H9 (cell line): Measurements from ENCODE around the gene NEXN. TPM values are rescaled to one million over a fixed set of nuclear protein-coding genes. Genes with fewer than 3 reads are reported as not detected.
A peak's percentile ranks its signal among the peaks of the same experiment; 100 is the strongest.

ENCODE experiments used
- DNase-seq: peaks from one replicate; pipeline ENCODE4 v3.0.0-alpha.2; 2017
- H2AFZ ChIP-seq: one replicate; pipeline ENCODE4 v1.6.1; 2013; ENCODE audit warnings: mild to moderate bottlenecking, low read length, control low read depth, moderate library complexity
- H2AK5ac ChIP-seq: 2 replicates; pipeline ENCODE4 v1.6.1; 2013; ENCODE audit warnings: low read length, control low read depth, mixed read lengths; ENCODE audit not compliant: insufficient read length
- H2BK120ac ChIP-seq: one replicate; pipeline ENCODE4 v1.6.1; 2013; ENCODE audit warnings: low read depth, mild to moderate bottlenecking, low read length, control low read depth, inconsistent platforms; ENCODE audit not compliant: poor library complexity, severe bottlenecking
- H2BK12ac ChIP-seq: 2 replicates; pipeline ENCODE4 v1.6.1; 2013; ENCODE audit warnings: low read length, control low read depth, mixed read lengths, low read depth; ENCODE audit not compliant: insufficient read length
- H2BK15ac ChIP-seq: 2 replicates; pipeline ENCODE4 v1.6.1; 2013; ENCODE audit warnings: low read depth, low read length, control low read depth
- H2BK20ac ChIP-seq: one replicate; pipeline ENCODE4 v1.6.1; 2013; ENCODE audit warnings: low read depth, mild to moderate bottlenecking, low read length, control low read depth, inconsistent platforms; ENCODE audit not compliant: poor library complexity, severe bottlenecking
- H2BK5ac ChIP-seq: 2 replicates; pipeline ENCODE4 v1.6.1; 2013; ENCODE audit warnings: low read length, control low read depth, mixed read lengths; ENCODE audit not compliant: insufficient read length
- H3K14ac ChIP-seq: 2 replicates; pipeline ENCODE4 v1.6.1; 2013; ENCODE audit warnings: low read length, control low read depth; ENCODE audit not compliant: insufficient read depth
- H3K18ac ChIP-seq: 2 replicates; pipeline ENCODE4 v1.6.1; 2013; ENCODE audit warnings: low read depth, mild to moderate bottlenecking, mixed read lengths, low read length, control low read depth; ENCODE audit not compliant: insufficient read length
- H3K23ac ChIP-seq: 2 replicates; pipeline ENCODE4 v1.6.1; 2013; ENCODE audit warnings: low read length, control low read depth, mixed read lengths, low read depth; ENCODE audit not compliant: insufficient read length
- H3K23me2 ChIP-seq: 2 replicates; pipeline ENCODE4 v1.6.1; 2013; ENCODE audit warnings: low read depth, mild to moderate bottlenecking, mixed read lengths, low read length, control low read depth; ENCODE audit not compliant: insufficient read length, poor library complexity, severe bottlenecking
- H3K27ac ChIP-seq: 2 replicates; pipeline ENCODE4 v1.5.1; 2013; ENCODE audit warnings: low read length, control low read depth, mixed read lengths, low read depth; ENCODE audit not compliant: insufficient read length
- H3K27me3 ChIP-seq: 2 replicates; pipeline ENCODE4 v1.6.1; 2013; ENCODE audit warnings: low read length, control low read depth, inconsistent platforms; ENCODE audit not compliant: insufficient read depth
- H3K4ac ChIP-seq: 2 replicates; pipeline ENCODE4 v1.6.1; 2013; ENCODE audit warnings: low read depth, mild to moderate bottlenecking, control low read depth, inconsistent platforms, low read length, moderate library complexity
- H3K4me1 ChIP-seq: 2 replicates; pipeline ENCODE4 v1.6.1; 2013; ENCODE audit warnings: low read length, control low read depth, inconsistent platforms; ENCODE audit not compliant: insufficient read depth
- H3K4me2 ChIP-seq: 2 replicates; pipeline ENCODE4 v1.6.1; 2013; ENCODE audit warnings: low read length, control low read depth, mixed read lengths; ENCODE audit not compliant: insufficient read length, insufficient read depth
- H3K56ac ChIP-seq: 2 replicates; pipeline ENCODE4 v1.6.1; 2013; ENCODE audit warnings: low read depth, mild to moderate bottlenecking, mixed read lengths, low read length, control low read depth; ENCODE audit not compliant: insufficient read length
- H3K79me1 ChIP-seq: 2 replicates; pipeline ENCODE4 v1.6.1; 2013; ENCODE audit warnings: low read depth, mild to moderate bottlenecking, moderate library complexity, low read length, control low read depth, inconsistent platforms; ENCODE audit not compliant: insufficient read depth, poor library complexity, severe bottlenecking
- H3K79me2 ChIP-seq: 2 replicates; pipeline ENCODE4 v1.6.1; 2013; ENCODE audit warnings: low read length, control low read depth, inconsistent platforms; ENCODE audit not compliant: insufficient read depth
- H3K9ac ChIP-seq: 2 replicates; pipeline ENCODE4 v1.6.1; 2013; ENCODE audit warnings: low read length, control low read depth, mixed read lengths; ENCODE audit not compliant: insufficient read length; ENCODE audit errors: extremely low read depth
- H3K9me3 ChIP-seq: one replicate; pipeline ENCODE4 v1.6.1; 2013; ENCODE audit warnings: low read depth, low read length, inconsistent platforms; ENCODE audit not compliant: control insufficient read depth
- H3T11ph ChIP-seq: one replicate; pipeline ENCODE4 v1.6.1; 2013; ENCODE audit warnings: mild to moderate bottlenecking, low read length, control low read depth, inconsistent platforms
- H4K20me1 ChIP-seq: one replicate; pipeline ENCODE4 v1.6.1; 2013; ENCODE audit not compliant: control insufficient read depth, insufficient read length, insufficient read depth
- H4K5ac ChIP-seq: 2 replicates; pipeline ENCODE4 v1.6.1; 2013; ENCODE audit warnings: low read depth, mild to moderate bottlenecking, mixed read lengths, low read length, control low read depth; ENCODE audit not compliant: insufficient read length
- H4K8ac ChIP-seq: replicated peaks from 2 replicates; pipeline ENCODE4 v1.6.1; 2013; ENCODE audit warnings: low read length, control low read depth, mixed read lengths, low read depth; ENCODE audit not compliant: insufficient read length
- H4K91ac ChIP-seq: 2 replicates; pipeline ENCODE4 v1.6.1; 2013; ENCODE audit warnings: low read depth, mild to moderate bottlenecking, moderate library complexity, mixed read lengths, low read length, control low read depth; ENCODE audit not compliant: insufficient read length
- H3K27ac Mint-ChIP-seq, 3 experiments: 2 replicates in 2 of 3; 3 replicates in 1 of 3; pipeline ENCODE4 v1.8.0; 2020 to 2021; ENCODE audit warnings: mixed read lengths in 3 of 3, mild to moderate bottlenecking in 1 of 3, moderate library complexity in 1 of 3
- H3K27me3 Mint-ChIP-seq: 2 replicates; pipeline ENCODE4 v1.8.0; 2021; ENCODE audit warnings: low read depth, mild to moderate bottlenecking, moderate library complexity, mixed read lengths
- H3K36me3 Mint-ChIP-seq, 3 experiments: 2 replicates in 2 of 3; 3 replicates in 1 of 3; pipeline ENCODE4 v1.8.0; 2020 to 2021; ENCODE audit warnings: low read depth in 3 of 3, mixed read lengths in 3 of 3; ENCODE audit not compliant: insufficient read depth in 1 of 3
- H3K4me1 Mint-ChIP-seq, 2 experiments: 2 replicates each; pipeline ENCODE4 v1.8.0; 2020; ENCODE audit warnings: mixed read lengths in 2 of 2
- H3K4me3 Mint-ChIP-seq, 2 experiments: 2 replicates in 1 of 2; 3 replicates in 1 of 2; pipeline ENCODE4 v1.8.0; 2020 to 2021; ENCODE audit warnings: mild to moderate bottlenecking in 2 of 2, mixed read lengths in 2 of 2, moderate library complexity in 1 of 2
- H3K9me3 Mint-ChIP-seq, 2 experiments: 2 replicates in 1 of 2; 3 replicates in 1 of 2; pipeline ENCODE4 v1.8.0; 2020; ENCODE audit warnings: mild to moderate bottlenecking in 2 of 2, mixed read lengths in 2 of 2, moderate library complexity in 1 of 2
- CTCF ChIP-seq: fragments of 200-600 bp; sonication (generic); conservative IDR thresholded peaks from 3 replicates; pipeline ENCODE4 v1.8.0; 2021; ENCODE audit warnings: antibody characterized with exemption, mild to moderate bottlenecking
- WGBS: extraction: QIAGEN DNeasy Blood & Tissue Kit; methylation state at CpG from one replicate; pipeline ENCODE4 v1.1.7; 2013; ENCODE audit warnings: missing lambda C conversion rate, low lambda C conversion rate, mixed read lengths; ENCODE audit not compliant: insufficient read length; ENCODE audit errors: extremely low coverage; 5-methylcytosine and 5-hydroxymethylcytosine counted together
- total RNA-seq: library from RNA; stranded (reverse); gene quantifications from 2 replicates; pipeline ENCODE4 v1.2.1, GENCODE V29; 2021

Gene NEXN
- total RNA-seq, 1 experiment from 2014 or later, result 3.2 TPM

GRCh38 chr1:77940921-77941570 is 52.6 kb downstream of the NEXN start:
- Histone ChIP-seq H3K4me1 (no peaks in the 10 kb centered on the region), H2AK5ac (no peak overlapping the region), H3K56ac (no peak overlapping the region), H3K9me3 (no peaks in the 10 kb centered on the region), H2BK12ac (no peak overlapping the region), H3K27me3 (no peaks in the 10 kb centered on the region), H4K8ac (no peak overlapping the region), H4K5ac (no peak overlapping the region), H2BK5ac (no peak overlapping the region), H2AFZ (no peak overlapping the region), H4K91ac (no peak overlapping the region), H3K18ac (no peak overlapping the region), H3K4ac (no peak overlapping the region), H2BK15ac (no peak overlapping the region), H3K79me2 (no peaks in the 10 kb centered on the region), H2BK20ac (no peak overlapping the region), H3K9ac (no peak overlapping the region), H3K14ac (no peak overlapping the region), H3K23me2 (no peaks in the 10 kb centered on the region), H3K4me2 (no peak overlapping the region), H3K27ac (no peak overlapping the region), H4K20me1 (no peaks in the 10 kb centered on the region), H3T11ph (no peak overlapping the region), H2BK120ac (no peak overlapping the region), H3K23ac (no peak overlapping the region), H3K79me1 (no peaks in the 10 kb centered on the region)
- H3K4me3 Mint-ChIP-seq, result no peak overlapping the region
- H3K9me3 Mint-ChIP-seq, result no peaks in the 10 kb centered on the region
- H3K4me1 Mint-ChIP-seq, result 0 out of 4 replicates have a peak, but pooled peaks cover 0 to 4% of the 10 kb centered on the region in 2 experiments
- H3K27me3 Mint-ChIP-seq, result no peaks in the 10 kb centered on the region
- no CpG with 5 or more reads among the region's 4 CpGs for WGBS
- peak overlapping the region in 1 of 3 experiments; percentile 0; a peak in 1 of 7 replicates for H3K27ac Mint-ChIP-seq
- no peak for DNase-seq
- no peak for TF ChIP-seq CTCF
- peaks cover 8 to 35% (median 27%) of the 10 kb centered on the region in 3 experiments; a peak in 6 of 7 replicates for H3K36me3 Mint-ChIP-seq
